HT-29 (cell line): ENCODE measurements around the gene RSPH6A. TPM values are rescaled to one million over a fixed set of nuclear protein-coding genes. Genes with fewer than 3 reads are reported as not detected.
A peak's percentile ranks its signal among the peaks of the same experiment; 100 is the strongest.

Source experiments
- DNase-seq: peaks from one replicate; pipeline ENCODE4 v3.0.0-alpha.2; 2015; ENCODE audit warnings: low spot score
- total RNA-seq: library from RNA; depleted of rRNA; stranded (reverse); fragments of >200 nt; shearing (Covaris generic); gene quantifications from 2 replicates; pipeline ENCODE4 v1.2.3, GENCODE V29; 2014

The RSPH6A gene
- total RNA-seq, 1 experiment from 2014 or later: not detected

DNA sequence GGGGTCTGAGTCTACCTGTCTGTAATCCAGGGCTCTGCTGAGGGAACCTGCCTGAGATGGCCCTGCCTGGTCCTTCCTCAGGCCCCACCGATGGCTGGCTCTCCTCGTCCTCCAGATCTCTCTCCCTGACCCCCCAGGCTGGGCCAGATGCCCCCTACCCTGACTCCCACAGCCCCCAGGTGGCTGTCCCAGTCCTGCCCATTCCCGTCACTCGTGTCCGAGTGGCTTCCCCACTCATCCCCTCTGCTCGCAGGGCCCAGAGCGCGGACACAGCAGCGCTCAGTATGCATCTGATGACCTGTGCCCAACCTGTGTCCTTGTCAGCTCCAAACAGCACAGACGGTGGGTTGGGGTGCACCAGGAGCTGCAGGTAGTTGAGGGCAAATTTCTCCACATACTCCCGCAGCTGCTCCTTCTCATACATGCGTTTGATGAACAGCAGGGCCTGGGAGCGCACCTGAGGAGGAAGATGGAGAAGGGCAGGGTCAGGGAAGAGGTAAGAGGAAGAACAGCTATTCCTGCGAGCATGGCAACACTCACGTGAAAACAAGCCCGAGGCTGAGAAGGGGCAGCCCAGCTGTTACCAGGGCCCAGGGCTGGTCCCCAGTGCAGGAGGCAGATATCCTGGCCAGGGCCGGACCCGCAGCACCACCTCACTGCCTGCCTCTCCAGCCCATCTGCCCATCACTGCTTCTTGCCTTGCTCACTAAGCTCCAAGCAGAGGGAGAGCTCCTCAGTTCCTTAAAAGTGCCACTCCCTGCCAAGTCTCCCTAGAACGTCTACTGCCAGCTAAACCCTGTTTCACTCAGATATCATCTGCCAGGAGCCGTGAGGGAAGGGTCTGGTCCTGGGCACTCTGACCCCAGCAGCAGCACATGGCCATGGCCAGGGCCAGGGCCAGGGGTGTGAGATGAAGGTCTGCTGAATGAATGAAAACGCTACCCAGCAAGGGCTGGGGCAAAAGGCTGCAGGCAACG lies 11.1 kb upstream of the RSPH6A start:
- DNase-seq: no peak

DNA sequence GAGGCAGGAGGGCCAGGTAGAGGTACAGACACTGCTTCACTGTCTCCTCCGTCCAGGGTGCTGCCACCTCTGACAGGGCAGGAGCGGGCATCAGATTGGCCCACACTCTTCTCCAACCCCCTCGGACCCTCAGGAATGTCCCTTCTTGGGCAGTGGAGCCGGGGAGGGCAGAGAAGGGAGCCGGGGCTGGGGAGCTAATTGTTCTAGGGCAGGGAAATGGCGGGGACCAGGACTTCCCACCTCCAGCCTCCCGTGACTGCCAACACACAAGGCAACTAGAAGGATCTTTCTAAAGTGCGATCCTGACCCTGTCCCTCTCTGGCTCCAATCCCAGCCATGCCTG lies 10.1 kb upstream of the RSPH6A start:
- DNase-seq: no peak

DNA sequence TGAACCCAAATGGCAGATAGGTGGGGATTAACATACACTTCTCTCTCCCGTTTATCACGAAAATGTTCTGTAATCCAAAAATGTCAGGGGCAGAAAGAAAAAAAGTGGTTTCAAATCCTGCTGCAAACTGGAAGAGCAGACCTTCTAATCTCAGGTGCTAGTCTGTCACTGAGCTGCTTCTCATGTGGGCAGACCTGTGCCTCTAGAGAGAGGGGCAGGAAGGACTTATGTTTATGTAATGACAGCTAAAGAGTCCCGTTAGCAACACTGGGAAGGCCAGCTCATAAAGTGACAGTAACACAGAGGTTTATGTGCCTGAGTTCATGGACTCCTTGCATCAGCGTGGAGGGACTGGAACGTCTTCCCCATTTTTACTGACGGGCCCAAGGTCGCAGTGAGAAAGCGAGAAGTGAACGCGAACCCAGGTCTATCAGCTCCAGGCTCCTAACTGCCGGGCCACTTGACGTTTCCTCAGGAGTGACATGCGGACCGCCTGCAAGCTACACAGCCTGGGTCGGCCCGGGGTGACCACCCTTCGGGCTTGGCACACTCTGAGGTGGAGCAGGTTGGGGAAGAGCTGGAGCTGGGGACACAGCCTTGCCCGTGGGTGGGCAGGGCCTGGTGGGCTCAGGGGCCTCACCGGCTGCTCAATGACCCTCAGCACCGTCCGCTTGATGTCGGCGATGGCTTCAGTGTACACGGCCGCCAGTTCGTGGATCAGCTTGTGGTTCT lies 9.6 kb upstream of the RSPH6A start:
- DNase-seq: peak; percentile 54

DNA sequence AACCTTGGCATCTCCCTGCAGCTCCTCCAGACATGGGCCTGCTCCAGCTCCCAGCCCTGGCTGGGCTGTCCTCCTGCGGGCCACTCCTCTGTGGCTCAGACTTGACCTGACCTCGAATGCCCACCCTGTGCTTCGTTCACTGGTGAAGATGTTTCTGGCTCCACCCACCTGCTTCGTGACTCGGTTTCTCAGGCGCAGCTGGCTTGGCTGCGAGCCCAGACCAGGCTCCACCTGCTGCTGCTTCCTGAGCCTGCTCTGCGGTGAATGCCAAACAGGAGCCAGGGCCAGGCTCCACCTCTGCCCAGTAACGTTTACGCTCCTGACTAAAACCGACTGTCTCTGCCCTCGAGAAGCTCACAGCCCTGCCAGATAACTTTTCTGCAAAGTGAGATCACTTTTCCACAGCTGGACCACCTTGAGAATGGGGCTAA lies 8.9 kb upstream of the RSPH6A start:
- peak; percentile 90 for DNase-seq

DNA sequence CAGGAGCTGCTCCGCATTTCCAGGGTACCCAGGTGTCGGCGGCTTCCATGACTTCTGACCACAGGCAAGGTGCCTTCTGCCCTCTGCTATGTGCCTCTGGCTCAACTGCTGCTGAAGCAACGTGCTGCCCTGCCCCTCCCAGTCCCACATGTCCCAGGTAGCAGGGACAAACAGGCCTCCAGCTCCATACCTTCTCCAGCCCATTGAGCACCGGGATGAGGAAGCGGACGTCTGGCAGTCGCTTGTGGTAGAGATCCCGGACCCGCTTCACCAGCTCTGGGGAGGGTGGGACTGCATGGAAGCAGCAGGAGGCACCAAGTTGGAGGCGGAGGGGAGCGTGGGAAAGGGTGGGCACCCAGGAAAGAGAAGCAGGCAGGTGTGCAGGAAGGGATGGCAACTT lies 8.1 kb upstream of the RSPH6A start:
- DNase-seq: no peak

DNA sequence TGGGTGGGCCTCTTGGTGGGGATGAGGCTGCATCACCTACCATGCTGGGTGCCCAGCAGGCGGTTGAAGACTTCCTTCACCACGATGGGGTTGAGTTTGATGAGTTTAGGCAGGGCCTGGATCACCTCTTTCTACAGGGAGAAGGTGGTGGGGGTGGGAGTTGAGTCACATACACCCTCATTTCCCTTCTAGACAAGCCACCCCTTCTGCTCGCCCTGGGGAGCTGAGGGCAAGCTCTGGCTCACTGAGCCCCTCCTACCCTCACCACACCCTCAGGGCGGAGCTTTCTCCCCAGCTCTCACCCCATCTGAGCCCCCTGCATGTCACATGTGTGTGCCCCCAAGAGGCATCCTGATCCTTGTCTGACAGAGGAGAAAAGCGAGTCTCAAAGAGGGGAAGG lies 7.6 kb upstream of the RSPH6A start:
- DNase-seq: no peak

DNA sequence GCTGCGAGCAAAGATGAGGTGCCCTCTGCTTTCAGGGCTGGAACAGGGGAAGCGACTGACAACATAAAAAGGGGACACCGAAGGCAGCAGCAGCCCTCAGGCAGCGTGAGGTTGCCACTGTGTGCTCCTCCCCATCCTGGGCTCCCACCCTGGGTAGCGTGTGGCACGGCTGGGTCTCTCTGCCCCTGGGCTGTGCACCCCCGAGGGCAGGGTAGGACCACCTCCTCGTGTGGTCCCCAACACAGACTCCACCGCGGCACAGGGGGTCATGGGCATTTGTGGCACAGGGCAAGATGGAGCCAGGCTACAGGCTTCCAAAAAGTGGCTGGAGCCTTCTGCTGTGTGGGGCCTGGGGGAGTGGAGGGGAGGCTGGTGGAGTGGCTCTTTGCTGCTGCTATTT lies 6.5 kb upstream of the RSPH6A start:
- DNase-seq: no peak

DNA sequence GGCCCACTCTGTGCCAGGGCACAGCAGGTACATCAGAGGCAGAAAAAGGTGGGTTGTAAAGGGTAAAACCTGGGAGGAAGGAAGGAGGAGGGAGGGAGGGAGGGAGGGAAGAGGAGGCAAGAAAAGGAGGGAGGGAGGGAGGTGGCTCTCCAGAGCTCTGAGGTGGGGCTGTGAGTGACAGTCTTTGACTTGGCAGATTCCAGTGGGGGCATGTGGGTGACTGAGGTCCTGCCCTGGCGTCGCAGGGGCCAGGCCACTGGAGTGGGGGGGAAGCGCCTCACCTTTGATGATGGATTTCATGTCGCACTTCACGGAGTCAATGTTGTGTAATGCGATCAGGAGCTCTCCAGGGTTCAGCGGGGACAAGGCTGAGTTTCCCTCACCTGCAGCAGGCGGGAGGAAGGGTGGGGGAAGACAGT lies 6.0 kb upstream of the RSPH6A start:
- no peak for DNase-seq

DNA sequence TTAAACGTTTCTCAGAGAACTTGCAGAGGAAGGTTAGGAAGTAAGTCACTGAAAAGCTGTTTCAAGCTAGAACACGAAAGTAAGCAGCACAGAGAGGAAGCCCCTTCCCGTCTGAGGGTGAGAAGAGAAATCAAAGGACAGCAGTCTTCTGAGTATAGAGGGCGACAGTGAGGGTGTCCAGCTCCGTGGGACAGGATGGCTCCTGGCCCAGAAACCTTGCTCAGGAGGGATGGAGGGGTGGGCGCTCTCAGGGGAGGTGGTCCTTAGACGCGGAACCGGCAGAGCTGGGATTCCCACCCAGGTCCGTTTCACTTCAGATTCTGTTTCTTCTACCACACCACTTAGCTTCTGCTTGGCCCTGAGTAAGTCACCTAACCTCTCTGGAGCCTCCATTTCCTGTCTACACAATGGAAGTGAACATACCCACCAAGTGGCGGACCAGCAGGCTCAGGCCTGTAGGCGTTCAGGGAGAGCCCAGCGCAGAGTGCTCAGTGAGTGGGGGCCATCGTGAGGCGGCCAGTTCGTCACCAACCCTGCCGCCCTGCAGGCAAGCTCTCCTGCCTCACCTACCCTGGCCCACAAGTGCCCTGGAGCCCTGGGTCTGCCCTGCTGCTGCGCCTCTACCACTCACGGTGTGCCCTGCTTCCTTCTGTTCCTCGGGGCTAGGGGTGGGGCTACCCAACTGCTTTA lies 5.5 kb upstream of the RSPH6A start:
- DNase-seq: no peak

DNA sequence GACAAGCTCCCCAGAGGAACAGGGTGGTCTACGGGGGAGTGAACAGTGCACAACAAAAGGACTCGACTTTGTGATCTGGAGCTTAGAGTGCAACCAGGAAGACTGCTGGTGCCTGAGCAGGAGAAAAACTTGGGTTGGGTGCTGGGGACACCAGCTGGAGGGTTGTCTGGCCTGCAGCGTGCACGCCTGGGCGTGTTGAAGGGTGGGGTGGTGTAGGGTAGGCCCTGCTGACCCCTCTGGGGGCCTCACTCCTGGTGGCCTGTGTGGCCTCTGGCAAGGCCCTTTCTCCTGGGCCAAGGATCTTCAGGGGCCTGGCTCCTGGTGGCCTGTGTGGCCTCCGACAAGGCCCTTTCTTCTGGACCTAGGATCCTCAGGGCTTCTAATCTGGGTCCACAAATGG lies 4.7 kb upstream of the RSPH6A start:
- DNase-seq: no peak

DNA sequence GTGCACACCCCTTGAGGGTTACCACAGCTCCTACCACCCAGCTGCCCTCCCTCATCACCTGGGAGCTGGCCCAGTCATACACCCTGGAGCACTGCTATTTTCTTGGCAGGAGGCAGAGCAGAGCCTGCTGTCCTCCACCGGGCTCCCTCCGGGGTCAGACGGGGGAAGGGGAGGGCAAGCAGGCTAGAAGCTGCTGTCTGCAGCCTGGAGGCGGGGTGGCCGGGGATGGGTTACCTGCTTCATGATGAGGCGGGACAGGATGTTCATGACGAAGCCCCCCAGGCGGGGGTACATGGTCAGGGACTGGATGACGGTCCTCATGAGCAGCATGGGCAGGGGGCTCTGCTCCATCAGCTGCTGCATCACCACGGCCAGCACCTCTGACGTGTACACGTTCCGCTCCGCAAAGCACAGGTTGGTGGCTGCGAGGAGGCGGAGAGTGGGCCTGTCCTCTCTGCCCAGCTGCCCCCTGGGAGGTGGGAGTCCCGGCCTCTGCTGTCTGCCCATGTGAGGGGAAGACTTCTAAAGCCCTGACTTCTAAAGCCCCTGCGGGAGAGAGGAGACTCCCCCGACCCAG lies 2.7 kb upstream of the RSPH6A start:
- no peak for DNase-seq

DNA sequence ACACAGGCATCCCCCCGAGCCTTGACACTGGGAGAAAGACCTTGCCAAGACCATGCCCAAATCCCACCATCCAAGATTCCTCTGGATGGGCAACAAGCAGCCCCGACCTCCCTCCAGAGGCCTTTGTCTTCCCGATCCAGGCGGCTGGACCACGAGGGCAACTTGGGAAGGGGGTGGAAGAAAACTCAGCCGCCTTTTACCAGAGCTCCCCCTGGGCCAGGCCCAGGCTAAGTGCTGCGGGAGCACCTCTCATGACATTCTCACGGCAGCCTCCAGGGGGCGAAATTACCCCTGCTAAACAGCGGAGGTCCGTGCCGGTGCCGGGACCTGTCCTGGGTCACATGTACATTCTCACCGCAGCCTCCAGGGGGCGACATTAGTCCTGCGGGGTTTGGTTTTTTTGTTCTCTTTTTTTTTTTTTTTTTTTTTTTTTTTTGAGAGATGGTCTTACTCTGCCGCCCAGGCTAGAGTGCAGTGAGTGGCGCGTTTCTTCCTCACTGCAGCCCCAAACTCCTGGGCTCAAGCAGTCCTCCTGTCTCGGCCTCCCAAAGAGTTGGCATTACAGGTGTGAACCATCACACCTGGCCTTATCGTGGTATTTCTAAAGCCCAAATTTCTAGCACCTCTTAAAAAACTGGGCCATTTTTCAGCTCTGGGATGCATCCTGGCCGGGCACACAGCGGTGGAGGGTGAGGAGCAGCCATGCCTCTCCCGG lies 2.1 kb upstream of the RSPH6A start:
- peak; percentile 99 for DNase-seq

DNA sequence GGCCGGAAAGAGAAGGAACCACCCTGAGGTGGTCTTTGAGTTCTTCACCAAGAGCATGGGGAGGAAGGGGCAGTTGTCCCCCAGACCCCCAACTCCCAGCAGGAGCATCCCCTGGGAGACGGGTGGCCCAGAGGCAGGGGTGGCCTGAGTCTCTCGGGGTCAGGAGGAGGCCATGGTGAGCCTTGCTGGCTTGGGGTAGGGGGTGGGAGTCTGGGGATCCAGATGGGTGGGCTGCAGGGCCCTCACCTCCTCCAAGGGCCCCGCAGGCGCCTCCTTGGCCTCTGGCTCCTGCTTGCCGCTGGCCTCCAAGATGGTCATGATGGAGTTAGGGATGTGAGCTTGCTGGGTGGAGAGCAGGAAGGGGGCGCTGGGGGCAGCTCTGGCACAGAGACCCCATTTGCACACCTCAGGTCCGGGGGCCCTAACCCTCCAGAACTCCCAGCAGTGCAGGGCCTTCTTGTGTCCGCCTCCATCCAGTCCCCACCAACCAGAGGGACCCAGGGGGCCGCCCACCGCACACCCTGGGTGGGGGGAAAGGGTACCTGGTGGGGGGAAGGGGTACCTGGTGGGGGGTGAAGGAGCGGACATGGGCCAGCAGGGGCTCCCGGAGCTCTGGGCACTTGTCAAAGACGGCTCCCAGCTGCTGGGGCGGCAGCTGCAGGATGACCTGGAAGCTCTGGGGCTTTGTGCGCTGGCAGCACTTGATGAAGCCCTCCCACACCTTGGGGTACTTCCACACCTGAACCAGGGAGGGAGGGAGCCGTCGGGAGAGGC lies 1.3 kb upstream of the RSPH6A start:
- DNase-seq: no peak

DNA sequence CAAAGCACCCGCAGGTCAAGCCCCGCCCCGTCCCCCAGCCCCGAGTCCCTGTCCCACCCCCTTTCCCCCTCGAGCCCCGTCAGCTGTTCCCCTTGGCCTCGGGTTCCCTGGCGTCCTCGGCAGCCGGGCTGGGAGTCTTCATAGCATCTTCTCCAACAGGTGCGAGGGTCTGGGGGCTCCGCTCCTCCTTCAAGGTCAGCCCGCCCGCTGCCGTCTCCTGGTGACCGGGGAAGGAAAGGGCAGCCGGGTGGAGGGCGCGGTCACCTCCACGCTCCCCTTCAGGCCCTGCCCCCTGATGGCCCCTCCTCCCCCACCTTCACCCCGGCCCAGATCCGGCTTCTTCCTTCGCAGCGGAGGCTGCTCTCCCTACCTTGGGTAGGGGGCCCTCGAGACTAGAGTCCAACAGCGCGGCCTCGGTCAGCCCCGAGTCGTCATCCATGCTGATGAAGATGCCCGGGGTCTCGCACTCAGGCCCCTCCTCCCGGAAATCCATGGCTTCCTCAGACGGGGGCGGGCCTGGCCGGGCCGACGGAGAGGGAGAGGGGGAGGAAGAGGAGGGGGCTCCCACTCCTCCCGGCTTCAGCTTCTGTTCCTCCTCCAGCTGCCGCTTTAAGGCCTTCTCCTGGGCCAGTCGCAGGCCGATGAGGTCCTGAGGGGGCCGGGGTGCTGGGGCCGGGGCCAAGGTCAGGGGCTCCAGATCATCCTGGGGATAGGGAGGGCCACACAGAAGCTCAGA lies 541 bp upstream of the RSPH6A start:
- DNase-seq: no peak

DNA sequence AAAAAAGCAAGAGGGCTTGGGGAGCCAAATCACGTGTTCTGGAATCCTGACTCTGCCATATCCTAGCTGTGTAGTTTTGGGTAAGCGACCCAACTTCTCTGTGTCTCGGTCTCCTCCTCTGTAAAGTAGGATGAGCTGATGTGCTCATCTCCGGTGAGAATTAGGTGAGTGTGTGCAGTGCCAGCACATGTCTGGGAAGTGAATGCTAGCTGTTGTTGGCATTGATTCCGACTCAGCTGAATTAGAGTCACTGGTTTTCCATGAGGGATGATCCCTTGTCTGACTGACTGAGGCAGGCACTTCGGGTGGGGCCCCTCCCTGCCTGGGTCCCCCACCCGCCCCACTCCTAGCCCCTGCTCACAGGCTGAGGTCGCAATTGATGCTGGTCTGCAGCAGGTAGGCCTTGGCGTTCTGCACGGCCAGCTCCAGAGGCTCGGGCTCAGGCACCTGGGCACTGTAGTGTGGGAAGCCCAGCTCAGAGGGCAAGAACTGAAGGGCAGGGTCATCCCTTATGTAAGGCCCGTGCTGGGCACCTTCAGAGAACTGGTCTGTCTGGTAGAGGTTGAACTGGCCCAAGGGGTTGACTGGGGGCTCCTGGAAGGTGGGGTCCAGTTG lies 835 bp downstream of the RSPH6A start:
- no peak for DNase-seq

DNA sequence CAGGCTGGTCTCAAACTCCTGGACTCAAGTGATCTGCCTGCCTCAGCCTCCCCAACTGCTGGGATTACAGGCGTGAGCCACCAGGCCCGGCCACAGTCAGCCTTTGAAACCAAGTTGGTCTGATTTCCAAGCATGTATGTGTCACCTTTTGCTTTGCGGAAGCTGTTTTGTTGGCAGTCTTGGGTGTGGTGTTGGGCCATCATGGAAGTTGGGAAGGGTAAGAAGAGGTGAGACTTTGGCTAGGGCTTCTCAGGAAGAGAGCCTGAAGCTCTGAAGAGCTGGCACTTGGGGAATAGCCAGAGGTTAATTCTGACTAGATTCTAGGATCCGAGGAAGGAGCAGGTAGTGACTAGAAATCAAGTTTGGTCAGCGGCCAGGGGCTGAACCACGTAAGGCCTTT lies 2.8 kb downstream of the RSPH6A start:
- DNase-seq: no peak

DNA sequence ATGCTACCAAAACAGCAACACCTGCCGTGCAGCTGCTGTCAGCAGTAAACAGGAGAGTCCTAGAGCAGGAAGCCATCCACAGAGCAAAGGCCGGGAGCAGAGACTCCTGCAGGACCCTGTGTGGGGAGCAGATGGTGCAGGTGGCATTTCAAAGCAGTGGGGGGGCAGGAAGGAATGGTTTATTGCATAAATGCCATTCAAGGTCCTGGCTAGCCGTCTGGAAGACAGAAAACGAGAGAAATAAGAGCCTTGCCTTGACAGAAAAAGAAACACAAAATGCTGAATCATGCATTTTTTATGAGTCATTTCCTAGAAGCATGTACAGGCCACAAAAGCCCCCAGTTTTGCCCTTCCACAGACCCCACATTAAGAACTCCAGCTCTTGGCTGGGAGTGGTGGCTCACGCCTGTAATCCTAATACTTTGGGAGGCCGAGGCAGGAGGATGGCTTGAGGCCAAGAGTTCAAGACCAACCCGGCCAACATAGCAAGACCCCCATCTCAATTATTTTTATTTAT lies 5.4 kb downstream of the RSPH6A start:
- no peak for DNase-seq

DNA sequence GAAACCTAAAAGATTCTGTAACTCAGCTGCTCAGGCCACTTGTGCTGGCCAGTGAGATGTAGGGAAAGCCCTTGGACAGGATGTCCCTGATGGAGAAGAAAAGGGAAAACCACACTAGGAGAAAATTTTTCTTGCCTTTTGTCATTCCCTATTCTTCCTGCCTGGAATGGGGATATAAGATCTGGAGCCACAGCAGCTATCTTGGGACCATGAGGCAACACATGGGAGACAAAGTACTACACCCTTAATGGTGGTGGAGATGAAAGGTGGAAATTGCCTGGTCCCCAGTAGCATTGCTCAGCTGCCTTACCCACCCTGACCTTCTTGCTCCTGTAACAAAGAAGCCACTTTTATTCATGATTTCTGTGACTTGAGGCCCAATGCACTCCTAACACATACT lies 9.4 kb downstream of the RSPH6A start:
- DNase-seq: no peak

DNA sequence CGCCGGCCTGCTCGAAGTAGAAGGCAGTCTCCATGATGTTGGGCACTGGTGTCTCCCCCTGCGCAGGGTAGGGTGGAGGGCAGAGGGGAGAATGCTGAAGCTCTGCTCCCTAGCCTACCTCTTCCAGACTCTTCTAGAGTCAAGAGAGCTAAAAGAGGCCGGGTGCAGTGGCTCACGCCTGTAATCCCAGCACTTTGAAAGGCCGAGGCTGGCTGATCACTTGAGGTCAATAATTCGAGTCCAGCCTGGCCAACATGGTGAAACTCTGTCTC lies 10.2 kb downstream of the RSPH6A start:
- DNase-seq: no peak
